SK-N-SH treated with all-trans-retinoic acid at 6 μM for 48 hours (cell line): ENCODE data around the gene NR5A2.

Experiments
- ATAC-seq: fragments of 200-7000 bp; cut with Tn5 transposase; 3 replicates; pipeline ENCODE4 v1.9.1; 2020; ENCODE audit warnings: mild to moderate bottlenecking, moderate library complexity
- ARNTL ChIP-seq: fragments of 450-650 bp; formaldehyde crosslinking; IDR thresholded peaks from 2 replicates; pipeline ENCODE4 v1.5.0; 2020; ENCODE audit warnings: low read depth, mild to moderate bottlenecking, moderate library complexity, borderline replicate concordance
- BACH2 ChIP-seq: fragments of 250-450 bp; sonication (Bioruptor Pico); IDR thresholded peaks from 2 replicates; pipeline ENCODE4 v1.9.0; 2021; ENCODE audit warnings: mild to moderate bottlenecking, borderline replicate concordance
- CREB5 ChIP-seq: fragments of 250-450 bp; sonication (Bioruptor Pico); IDR thresholded peaks from 2 replicates; pipeline ENCODE4 v1.5.1; 2020; ENCODE audit warnings: low read depth, mild to moderate bottlenecking, moderate library complexity
- ESRRG ChIP-seq: fragments of 250-450 bp; sonication (Bioruptor Pico); IDR thresholded peaks from 2 replicates; pipeline ENCODE4 v1.6.1; 2021; ENCODE audit warnings: mild to moderate bottlenecking
- GLIS3 ChIP-seq: fragments of 250-450 bp; sonication (Bioruptor Pico); IDR thresholded peaks from 2 replicates; pipeline ENCODE4 v1.5.0; 2020; ENCODE audit warnings: mild to moderate bottlenecking, moderate library complexity
- ISL1 ChIP-seq: fragments of 250-450 bp; sonication (Bioruptor Pico); IDR thresholded peaks from 2 replicates; pipeline ENCODE4 v2.1.2; 2022; ENCODE audit warnings: mild to moderate bottlenecking, moderate library complexity
- OSR1 ChIP-seq: fragments of 250-450 bp; sonication (Bioruptor Pico); IDR thresholded peaks from 2 replicates; pipeline ENCODE4 v1.8.0; 2022; ENCODE audit warnings: moderate library complexity, mild to moderate bottlenecking, inconsistent platforms
- PATZ1 ChIP-seq: fragments of 250-450 bp; sonication (Bioruptor Pico); IDR thresholded peaks from 2 replicates; pipeline ENCODE4 v1.8.0; 2020; ENCODE audit warnings: mild to moderate bottlenecking, moderate library complexity, borderline replicate concordance
- PPARA ChIP-seq: fragments of 250-450 bp; sonication (Bioruptor Pico); IDR thresholded peaks from 2 replicates; pipeline ENCODE4 v1.5.0; 2020; ENCODE audit warnings: mild to moderate bottlenecking, borderline replicate concordance
- RARB ChIP-seq: fragments of 250-450 bp; sonication (Bioruptor Pico); IDR thresholded peaks from 2 replicates; pipeline ENCODE4 v1.8.0; 2021; ENCODE audit warnings: mild to moderate bottlenecking, moderate library complexity
- SNAI2 ChIP-seq: fragments of 250-450 bp; sonication (Bioruptor Pico); IDR thresholded peaks from 2 replicates; pipeline ENCODE4 v1.5.0; 2020; ENCODE audit warnings: mild to moderate bottlenecking, moderate library complexity
- TCF4 ChIP-seq: fragments of 250-450 bp; sonication (Bioruptor Pico); IDR thresholded peaks from 2 replicates; pipeline ENCODE4 v1.8.0; 2021; ENCODE audit warnings: mild to moderate bottlenecking, moderate library complexity, borderline replicate concordance
- TOX ChIP-seq: fragments of 250-450 bp; sonication (Bioruptor Pico); IDR thresholded peaks from 2 replicates; pipeline ENCODE4 v1.8.0; 2021; ENCODE audit warnings: mild to moderate bottlenecking, moderate library complexity, borderline replicate concordance
- TSHZ2 ChIP-seq: fragments of 250-450 bp; sonication (Bioruptor Pico); IDR thresholded peaks from 2 replicates; pipeline ENCODE4 v1.5.0; 2020; ENCODE audit warnings: mild to moderate bottlenecking, moderate library complexity
- ZC3H10 ChIP-seq: fragments of 250-450 bp; sonication (Bioruptor Pico); IDR thresholded peaks from 2 replicates; pipeline ENCODE4 v1.5.1; 2021; ENCODE audit warnings: mild to moderate bottlenecking, moderate library complexity
- ZFP3 ChIP-seq: fragments of 250-450 bp; sonication (Bioruptor Pico); IDR thresholded peaks from 2 replicates; pipeline ENCODE4 v1.5.0; 2020; ENCODE audit warnings: mild to moderate bottlenecking, moderate library complexity
- ZNF565 ChIP-seq: fragments of 450-650 bp; formaldehyde crosslinking; conservative IDR thresholded peaks from 2 replicates; pipeline ENCODE4 v1.5.0; 2020; ENCODE audit warnings: low read depth, mild to moderate bottlenecking, moderate library complexity
- ZNF8 ChIP-seq: fragments of 450-650 bp; formaldehyde crosslinking; IDR thresholded peaks from 2 replicates; pipeline ENCODE4 v1.5.0; 2020; ENCODE audit warnings: mild to moderate bottlenecking, moderate library complexity

NR5A2 gene

GRCh38 chr1:200108659-200109058 is 81.1 kb downstream of the NR5A2 start (continued):
- TF ChIP-seq TSHZ2 (CRISPR knock-in tag), result no peak
- no peak for TF ChIP-seq GLIS3 (CRISPR knock-in tag)
- no peak for TF ChIP-seq SNAI2 (CRISPR knock-in tag)
- TF ChIP-seq PPARA (CRISPR knock-in tag), result no peak
- no peak for TF ChIP-seq CREB5 (CRISPR knock-in tag)
- no peak for TF ChIP-seq PATZ1 (CRISPR knock-in tag)
- TF ChIP-seq RARB (CRISPR knock-in tag), result no peak
- no peak for TF ChIP-seq ARNTL

- TF ChIP-seq ZNF565 (CRISPR knock-in tag), result no peak
- no peak for TF ChIP-seq CREB5 (CRISPR knock-in tag)
- TF ChIP-seq ZC3H10 (CRISPR knock-in tag), result no peak
- TF ChIP-seq ARNTL, result no peak
- TF ChIP-seq, all 23 proteins: peak for 0
Measured at GRCh38 chr1:200112290-200112689, 84.8 kb downstream of the NR5A2 start.

GRCh38 chr1:200115532-200115931 is 88.0 kb downstream of the NR5A2 start:
- no peak for TF ChIP-seq ZFP3
- no peak for TF ChIP-seq PATZ1 (CRISPR knock-in tag)
- TF ChIP-seq ZNF565 (CRISPR knock-in tag), result no peak
- TF ChIP-seq BACH2 (CRISPR knock-in tag), result no peak
- TF ChIP-seq ESRRG (CRISPR knock-in tag), result no peak
- TF ChIP-seq ARNTL, result no peak
- no peak for TF ChIP-seq TSHZ2 (CRISPR knock-in tag)
- no peak for TF ChIP-seq ISL1
- TF ChIP-seq ZNF8 (CRISPR knock-in tag), result no peak
- TF ChIP-seq TCF4 (CRISPR knock-in tag), result no peak
- no peak for TF ChIP-seq SNAI2 (CRISPR knock-in tag)
- no peak for TF ChIP-seq OSR1
- no peak for TF ChIP-seq RARB (CRISPR knock-in tag)
- no peak for TF ChIP-seq TOX (CRISPR knock-in tag)
- ATAC-seq, result no peak

More at GRCh38 chr1:200112290-200112689, 84.8 kb downstream of the NR5A2 start:
- no peak for ATAC-seq
